ENCODE measurements around the gene PRSS2.

DNA sequence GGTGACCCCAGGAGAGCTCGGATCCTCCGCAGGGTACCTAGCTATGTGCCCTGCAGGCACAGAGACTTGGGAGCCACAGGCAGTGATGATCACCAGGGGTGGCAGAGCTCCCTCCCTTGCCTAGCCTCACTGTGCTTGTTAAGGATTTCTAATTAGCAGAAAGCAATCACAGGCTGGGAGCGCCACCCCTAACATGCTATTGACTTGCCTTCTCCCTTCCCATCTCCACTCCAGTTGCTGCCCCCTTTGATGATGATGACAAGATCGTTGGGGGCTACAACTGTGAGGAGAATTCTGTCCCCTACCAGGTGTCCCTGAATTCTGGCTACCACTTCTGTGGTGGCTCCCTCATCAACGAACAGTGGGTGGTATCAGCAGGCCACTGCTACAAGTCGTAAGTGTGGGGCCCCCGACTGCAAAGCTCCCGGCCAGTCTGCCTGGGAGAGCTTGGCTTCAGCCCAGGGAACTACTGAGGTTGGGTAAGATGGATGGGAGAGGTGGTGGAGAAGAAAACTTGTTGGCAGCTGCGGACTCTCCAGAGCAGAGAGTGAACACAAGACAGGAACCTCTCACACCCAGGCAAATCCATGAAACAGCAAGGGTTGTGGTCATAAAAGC is 20.3 kb upstream of the PRSS2 start:
- TF ChIP-seq, protein P1, sequence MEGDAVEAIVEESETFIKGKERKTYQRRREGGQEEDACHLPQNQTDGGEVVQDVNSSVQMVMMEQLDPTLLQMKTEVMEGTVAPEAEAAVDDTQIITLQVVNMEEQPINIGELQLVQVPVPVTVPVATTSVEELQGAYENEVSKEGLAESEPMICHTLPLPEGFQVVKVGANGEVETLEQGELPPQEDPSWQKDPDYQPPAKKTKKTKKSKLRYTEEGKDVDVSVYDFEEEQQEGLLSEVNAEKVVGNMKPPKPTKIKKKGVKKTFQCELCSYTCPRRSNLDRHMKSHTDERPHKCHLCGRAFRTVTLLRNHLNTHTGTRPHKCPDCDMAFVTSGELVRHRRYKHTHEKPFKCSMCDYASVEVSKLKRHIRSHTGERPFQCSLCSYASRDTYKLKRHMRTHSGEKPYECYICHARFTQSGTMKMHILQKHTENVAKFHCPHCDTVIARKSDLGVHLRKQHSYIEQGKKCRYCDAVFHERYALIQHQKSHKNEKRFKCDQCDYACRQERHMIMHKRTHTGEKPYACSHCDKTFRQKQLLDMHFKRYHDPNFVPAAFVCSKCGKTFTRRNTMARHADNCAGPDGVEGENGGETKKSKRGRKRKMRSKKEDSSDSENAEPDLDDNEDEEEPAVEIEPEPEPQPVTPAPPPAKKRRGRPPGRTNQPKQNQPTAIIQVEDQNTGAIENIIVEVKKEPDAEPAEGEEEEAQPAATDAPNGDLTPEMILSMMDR (IDR thresholded peaks at IDR 0.05) = no peak
- TF ChIP-seq EZH2 (IDR thresholded peaks at IDR 0.05; ENCODE audit: borderline replicate concordance, insufficient read depth, low read depth, low read length, poor library complexity, severe bottlenecking) = no peak
